OCI-LY7 (cell line): ENCODE measurements around the gene UBL3. TPM values are rescaled to one million over a fixed set of nuclear protein-coding genes. Genes with fewer than 3 reads are reported as not detected.
A peak's percentile ranks its signal among the peaks of the same experiment; 100 is the strongest.

Source experiments
- BruUV-seq: library from RNA; stranded (reverse); fragments of 400-500 nt; replicated peaks from 2 replicates; lab custom pipeline; 2021; lab: Mats Ljungman, UMichigan
- CTCF ChIA-PET: fragments of 300-600 bp; sonication (Branson Sonifier 250); formaldehyde crosslinking; loops from one replicate; lab custom pipeline; 2022; ENCODE audit warnings: antibody characterized with exemption; ENCODE audit not compliant: unreplicated experiment; lab: Charles Lee
- POLR2A ChIA-PET: fragments of 300-600 bp; sonication (Branson Sonifier 250); formaldehyde crosslinking; loops from one replicate; lab custom pipeline; 2022; ENCODE audit warnings: antibody characterized with exemption; lab: Charles Lee
- DNase-seq: peaks from one replicate; pipeline ENCODE4 v3.0.0-alpha.2; 2015; ENCODE audit warnings: low spot score
- H2AFZ ChIP-seq: fragments of 200-600 bp; sonication (generic), shearing (Covaris generic); 2 replicates; pipeline ENCODE4 v1.6.1; 2014; ENCODE audit warnings: mild to moderate bottlenecking, antibody characterized with exemption, low read length, moderate library complexity
- H3K27ac ChIP-seq: fragments of 200-600 bp; sonication (generic); 2 replicates; pipeline ENCODE4 v1.5.1; 2014; ENCODE audit warnings: mixed run types, low read depth, mild to moderate bottlenecking, moderate library complexity, low read length, inconsistent platforms; ENCODE audit not compliant: poor library complexity, severe bottlenecking
- H3K36me3 ChIP-seq: fragments of 200-600 bp; sonication (generic); 2 replicates; pipeline ENCODE4 v1.6.1; 2014; ENCODE audit warnings: mild to moderate bottlenecking, antibody characterized with exemption, low read length, moderate library complexity, mixed read lengths; ENCODE audit not compliant: insufficient read depth
- H3K4me1 ChIP-seq: fragments of 200-600 bp; sonication (generic); 2 replicates; pipeline ENCODE4 v1.5.1; 2014; ENCODE audit warnings: mild to moderate bottlenecking, low read length; ENCODE audit not compliant: insufficient read depth, poor library complexity, severe bottlenecking
- H3K4me2 ChIP-seq: fragments of 200-600 bp; sonication (generic); 2 replicates; pipeline ENCODE4 v1.6.1; 2014; ENCODE audit warnings: mild to moderate bottlenecking, low read length
- H3K4me3 ChIP-seq: fragments of 200-600 bp; sonication (generic); 2 replicates; pipeline ENCODE4 v1.5.1; 2014; ENCODE audit warnings: mild to moderate bottlenecking, low read depth, low read length; ENCODE audit not compliant: poor library complexity, severe bottlenecking
- H3K79me2 ChIP-seq: fragments of 200-600 bp; sonication (generic); 2 replicates; pipeline ENCODE4 v1.6.1; 2016; ENCODE audit warnings: low read depth, mild to moderate bottlenecking, low read length, moderate library complexity, mixed read lengths; ENCODE audit not compliant: insufficient read depth
- H3K9me2 ChIP-seq: fragments of 200-600 bp; sonication (generic); 2 replicates; pipeline ENCODE4 v1.6.1; 2016; ENCODE audit warnings: mild to moderate bottlenecking, low read length, mixed read lengths; ENCODE audit not compliant: insufficient read depth
- H3K9me3 ChIP-seq: fragments of 200-600 bp; sonication (generic); 2 replicates; pipeline ENCODE4 v1.6.1; 2014; ENCODE audit warnings: mild to moderate bottlenecking, mixed run types, low read length, mixed read lengths
- H4K20me1 ChIP-seq: fragments of 200-600 bp; sonication (generic); 2 replicates; pipeline ENCODE4 v1.6.1; 2014; ENCODE audit warnings: mild to moderate bottlenecking, antibody characterized with exemption, low read length, moderate library complexity, mixed read lengths; ENCODE audit not compliant: insufficient read depth
- EZH2phosphoT487 ChIP-seq: fragments of 200-600 bp; sonication (generic); IDR thresholded peaks from 2 replicates; pipeline ENCODE4 v1.6.1; 2018; ENCODE audit warnings: low read depth, borderline replicate concordance, mild to moderate bottlenecking, mixed run types, antibody characterized with exemption, low read length, moderate library complexity, mixed read lengths
- intact Hi-C: fragments of 100-400 bp; cut with micrococcal nuclease; formaldehyde crosslinking; loops from one replicate; pipeline ENCODE4 v1.10.0; 2022; ENCODE audit not compliant: unreplicated experiment
- total RNA-seq, 2 experiments: library from RNA; depleted of rRNA in 1 of 2; stranded (reverse); fragments of >200 nt in 1 of 2; shearing (Covaris generic) in 1 of 2; gene quantifications; 2 replicates each; pipeline ENCODE4 v1.2.3, GENCODE V29; 2014 to 2022
- TF ChIP-seq, protein P1 (sequence below): fragments of 200-600 bp; sonication (generic); conservative IDR thresholded peaks from 2 replicates; pipeline ENCODE4 v1.5.1; 2014; ENCODE audit warnings: mild to moderate bottlenecking, antibody characterized with exemption, low read length, moderate library complexity, mixed read lengths

Gene UBL3
- total RNA-seq, 2 experiments from 2014 or later = 5.6 to 11.4 TPM

DNA sequence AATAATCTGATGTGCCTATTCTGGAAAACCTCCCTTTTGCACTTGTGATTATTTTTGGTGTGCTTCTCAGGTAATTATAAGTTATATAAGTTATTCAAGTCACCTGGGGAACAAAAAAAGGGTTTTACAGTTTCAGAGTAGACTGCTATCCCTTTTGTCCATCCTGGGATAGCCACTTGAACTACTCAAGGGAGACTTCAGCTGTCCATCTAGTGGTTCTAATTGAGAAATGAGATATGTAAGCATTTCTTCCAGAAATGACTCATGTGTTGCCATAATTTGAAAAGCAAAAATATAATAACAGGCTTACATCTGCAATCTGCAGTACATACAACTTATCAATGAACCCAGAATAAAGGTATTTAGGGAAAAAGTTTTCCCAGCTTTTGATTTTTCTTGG lies 20.4 kb downstream of the UBL3 start:
- H3K9me2 ChIP-seq = no peaks in the 10 kb centered on the region
- no peaks in the 10 kb centered on the region for H4K20me1 ChIP-seq
- no peak for DNase-seq
- no peaks in the 10 kb centered on the region for H3K36me3 ChIP-seq
- H3K79me2 ChIP-seq = no peaks in the 10 kb centered on the region
- CTCF ChIA-PET = no interaction called here
- no peaks in the 10 kb centered on the region for H3K4me1 ChIP-seq
- no peak overlapping the region for H3K27ac ChIP-seq
- no peak overlapping the region for H3K4me3 ChIP-seq
- TF ChIP-seq, protein P1, sequence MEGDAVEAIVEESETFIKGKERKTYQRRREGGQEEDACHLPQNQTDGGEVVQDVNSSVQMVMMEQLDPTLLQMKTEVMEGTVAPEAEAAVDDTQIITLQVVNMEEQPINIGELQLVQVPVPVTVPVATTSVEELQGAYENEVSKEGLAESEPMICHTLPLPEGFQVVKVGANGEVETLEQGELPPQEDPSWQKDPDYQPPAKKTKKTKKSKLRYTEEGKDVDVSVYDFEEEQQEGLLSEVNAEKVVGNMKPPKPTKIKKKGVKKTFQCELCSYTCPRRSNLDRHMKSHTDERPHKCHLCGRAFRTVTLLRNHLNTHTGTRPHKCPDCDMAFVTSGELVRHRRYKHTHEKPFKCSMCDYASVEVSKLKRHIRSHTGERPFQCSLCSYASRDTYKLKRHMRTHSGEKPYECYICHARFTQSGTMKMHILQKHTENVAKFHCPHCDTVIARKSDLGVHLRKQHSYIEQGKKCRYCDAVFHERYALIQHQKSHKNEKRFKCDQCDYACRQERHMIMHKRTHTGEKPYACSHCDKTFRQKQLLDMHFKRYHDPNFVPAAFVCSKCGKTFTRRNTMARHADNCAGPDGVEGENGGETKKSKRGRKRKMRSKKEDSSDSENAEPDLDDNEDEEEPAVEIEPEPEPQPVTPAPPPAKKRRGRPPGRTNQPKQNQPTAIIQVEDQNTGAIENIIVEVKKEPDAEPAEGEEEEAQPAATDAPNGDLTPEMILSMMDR = no peak
- TF ChIP-seq EZH2phosphoT487 = no peak
- H3K9me3 ChIP-seq = no peaks in the 10 kb centered on the region
- no peak overlapping the region for H2AFZ ChIP-seq
- H3K4me2 ChIP-seq = no peak overlapping the region
- POLR2A ChIA-PET = no interaction called here
- intact Hi-C loops = no loop called here
- no TSS peak for BruUV-seq

DNA sequence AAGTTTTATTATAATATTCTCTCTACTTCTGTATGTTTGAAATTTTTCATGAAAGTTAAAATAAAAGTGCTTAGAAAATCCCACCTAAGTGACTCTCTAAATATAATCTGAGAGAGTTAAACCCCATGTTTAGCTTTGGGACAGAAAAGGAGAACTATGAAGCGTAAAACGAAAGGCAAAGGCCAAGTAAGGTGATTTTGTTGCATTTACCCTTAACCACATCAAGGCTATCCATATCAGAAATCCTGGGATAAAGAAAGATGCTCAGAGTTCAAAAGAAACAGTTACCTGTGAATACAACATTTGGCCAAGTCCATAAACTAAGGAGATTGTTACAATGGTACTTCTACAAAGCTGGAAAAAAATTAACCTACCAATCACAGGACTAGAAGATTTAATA lies 31.3 kb downstream of the UBL3 start:
- Histone ChIP-seq H3K4me1 (peaks cover 12% of the 10 kb centered on the region), H3K79me2 (no peaks in the 10 kb centered on the region), H3K9me2 (no peaks in the 10 kb centered on the region), H3K9me3 (no peaks in the 10 kb centered on the region), H2AFZ (no peak overlapping the region), H4K20me1 (peaks cover 23% of the 10 kb centered on the region), H3K36me3 (no peaks in the 10 kb centered on the region), H3K27ac (no peak overlapping the region), H3K4me2 (no peak overlapping the region), H3K4me3 (no peak overlapping the region)
- TF ChIP-seq, protein P1 = no peak
- no peak for TF ChIP-seq EZH2phosphoT487
- intact Hi-C loops = no loop called here
- no peak for DNase-seq
- ChIA-PET CTCF (no interaction called here), POLR2A (interaction anchor here (0.6 to 1.6 kb wide), 6 partner anchors 8 to 1678 kb away, joined by 3 to 7 read pairs (median 4); no protein-coding TSS in a partner anchor)
- BruUV-seq = no TSS peak

DNA sequence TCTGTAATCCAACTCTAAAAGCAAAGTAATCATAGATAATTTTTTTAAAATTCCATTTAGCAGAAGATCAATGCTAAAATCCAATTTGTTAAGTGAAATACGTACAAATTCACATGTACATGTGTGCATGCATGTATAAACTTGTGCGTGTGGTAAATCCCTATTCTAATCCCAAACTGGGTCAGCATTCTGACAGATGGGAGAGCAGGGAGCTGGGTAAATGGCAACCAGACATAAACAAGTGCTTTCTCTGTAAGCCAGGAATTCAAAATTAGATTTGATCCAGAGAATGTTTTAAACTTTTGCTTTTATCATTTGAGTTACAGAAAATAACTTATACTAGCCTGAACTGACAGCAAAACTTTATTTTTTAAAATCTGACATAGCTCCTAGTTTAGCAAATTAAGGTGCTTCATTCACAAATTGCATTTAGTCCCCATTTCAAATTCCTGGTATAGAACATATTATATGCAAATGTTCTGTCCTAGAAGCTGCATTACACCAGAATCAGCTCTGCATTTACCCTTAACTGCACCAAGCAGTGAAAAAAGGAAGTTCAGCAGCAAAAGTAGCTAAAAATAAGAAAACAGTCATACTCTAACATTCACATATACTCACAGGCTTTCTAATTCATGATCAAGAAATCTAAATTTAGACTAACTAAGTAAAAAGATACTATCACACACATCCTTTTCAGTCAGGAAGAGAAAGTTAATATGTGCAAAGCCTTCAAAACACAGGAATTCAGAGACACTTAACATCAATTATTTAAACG lies 32.6 kb downstream of the UBL3 start:
- CTCF ChIA-PET = interaction anchor here (0.6 to 1.2 kb wide), 2 partner anchors 33 to 34 kb away, joined by 3 to 9 read pairs; partner anchors contain the start of gene UBL3
- POLR2A ChIA-PET = interaction anchor here (0.7 to 1.7 kb wide), 5 partner anchors 9 to 33 kb away, joined by 3 to 5 read pairs (median 5); partner anchors contain the start of gene UBL3
- H2AFZ ChIP-seq = no peak overlapping the region

More for the DNA sequence above, 32.6 kb downstream of the UBL3 start:
- Histone ChIP-seq H3K4me2 (peak overlapping the region; percentile 20; the same call in 1 of the 2 replicates), H3K9me2 (no peaks in the 10 kb centered on the region), H3K4me1 (peaks cover 12% of the 10 kb centered on the region), H3K27ac (no peak overlapping the region), H3K9me3 (no peaks in the 10 kb centered on the region), H3K4me3 (no peak overlapping the region), H3K36me3 (no peaks in the 10 kb centered on the region), H4K20me1 (peaks cover 27% of the 10 kb centered on the region), H3K79me2 (no peaks in the 10 kb centered on the region)
- DNase-seq = peak; percentile 41
- intact Hi-C loops = no loop called here
- TF ChIP-seq, protein P1 = no peak
- TF ChIP-seq EZH2phosphoT487 = no peak
- no TSS peak for BruUV-seq
